Body of pancreas (tissue), 4 donors: ENCODE results near the gene GAMT. TPM values are rescaled to one million over a fixed set of nuclear protein-coding genes. Genes with fewer than 3 reads are reported as not detected.

Experiments used
- ATAC-seq: fragments of 150-250 bp; one replicate; pipeline ENCODE4 v1.9.1; 2016
- DNase-seq, 4 donors: peaks; one replicate each; pipeline ENCODE4 v3.0.0-alpha.2; 2019
- H3K27ac ChIP-seq, 4 donors: fragments of 200-600 bp; sonication (generic); 1 replicate in 3 of 4; 2 replicates in 1 of 4; pipeline versions ENCODE4 v1.5.1 to v1.6.1; 2016 to 2019; ENCODE audit warnings: mild to moderate bottlenecking in 1 of 4, mixed read lengths in 1 of 4, moderate library complexity in 1 of 4
- H3K27me3 ChIP-seq, 2 donors: fragments of 200-600 bp; sonication (generic); one replicate each; pipeline ENCODE4 v1.6.0; 2016; ENCODE audit warnings: mild to moderate bottlenecking in 1 of 2
- H3K36me3 ChIP-seq, 2 donors: fragments of 200-600 bp; sonication (generic); replicated peaks in 1 of 2; 2 replicates each; pipeline ENCODE4 v1.5.1; 2016; ENCODE audit warnings: low read depth in 2 of 2; ENCODE audit not compliant: insufficient read depth in 1 of 2
- H3K4me1 ChIP-seq: fragments of 200-600 bp; sonication (generic); one replicate; pipeline ENCODE4 v1.6.0; 2016
- H3K4me3 ChIP-seq, 2 donors: fragments of 200-600 bp; sonication (generic); 1 replicate in 1 of 2; 2 replicates in 1 of 2; pipeline ENCODE4 v1.5.1; 2016 to 2019
- H3K9me3 ChIP-seq, 3 donors: fragments of 200-600 bp; sonication (generic); 1 replicate in 2 of 3; 2 replicates in 1 of 3; pipeline ENCODE4 v1.5.1; 2016
- CTCF ChIP-seq, 7 experiments: fragments of 450-650 bp in 4 of 7; fragments of 200-600 bp in 3 of 7; sonication (generic) in 3 of 7; IDR thresholded peaks; one replicate each; pipeline ENCODE4 v1.5.1; 2016 to 2019; ENCODE audit warnings: antibody characterized with exemption in 7 of 7
- POLR2A ChIP-seq, 3 donors: fragments of 450-650 bp; IDR thresholded peaks; one replicate each; pipeline ENCODE4 v1.6.1; 2016; ENCODE audit warnings: antibody characterized with exemption in 3 of 3, mild to moderate bottlenecking in 2 of 3
- WGBS, 2 donors: methylation state at CpG; one replicate each; pipeline ENCODE4 v1.1.5; 2017; 5-methylcytosine and 5-hydroxymethylcytosine counted together
- intact Hi-C: fragments of 100-400 bp; cut with DNase I; formaldehyde crosslinking; loops from one replicate; pipeline ENCODE4 v1.15.1; 2023
- total RNA-seq, 2 donors: library from RNA; depleted of rRNA; stranded (reverse); fragments of >200 nt; gene quantifications; one replicate each; pipeline ENCODE4 v1.1.0, GENCODE V29; 2016

Gene GAMT
- total RNA-seq, 2 donors from 2014 or later: 70.2 to 129 TPM

GRCh38 chr19:1429750-1430149, 28.4 kb upstream of the GAMT start:
- no peaks in the 10 kb centered on the region for H3K9me3 ChIP-seq
- DNase-seq: no peak
- no peaks in the 10 kb centered on the region for H3K27me3 ChIP-seq
- 58 to 67% methylated on average over 3 to 14 of the region's 14 CpGs for WGBS, 2 donors
- peaks cover 17 to 23% of the 10 kb centered on the region in 2 donors for H3K36me3 ChIP-seq
- H3K4me1 ChIP-seq: no peaks in the 10 kb centered on the region
- no peak overlapping the region for H3K27ac ChIP-seq
- no peak overlapping the region for H3K4me3 ChIP-seq
- peak; percentile 8 for ATAC-seq
- intact Hi-C loops: no loop called here
- TF ChIP-seq CTCF (IDR thresholded peaks at IDR 0.05): no peak
- no peak for TF ChIP-seq POLR2A (IDR thresholded peaks at IDR 0.05)

GRCh38 chr19:1428738-1429391, 27.5 kb upstream of the GAMT start:
- intact Hi-C loops: no loop called here
- no peak for ATAC-seq
- no peaks in the 10 kb centered on the region for H3K9me3 ChIP-seq
- H3K4me3 ChIP-seq: no peak overlapping the region
- WGBS, 2 donors: 77 to 88% methylated on average over 20 to 37 of the region's 41 CpGs
- no peak overlapping the region for H3K27ac ChIP-seq
- DNase-seq: no peak
- H3K4me1 ChIP-seq: no peaks in the 10 kb centered on the region
- TF ChIP-seq CTCF (IDR thresholded peaks at IDR 0.05) (no peak), POLR2A (IDR thresholded peaks at IDR 0.05) (no peak)
- peaks cover 10 to 21% of the 10 kb centered on the region in 2 donors for H3K36me3 ChIP-seq
- H3K27me3 ChIP-seq: no peaks in the 10 kb centered on the region

- WGBS, 2 donors: 87 to 88% methylated on average over 20 of the region's 27 CpGs
- no peaks in the 10 kb centered on the region for H3K9me3 ChIP-seq
- peaks cover 10 to 23% of the 10 kb centered on the region in 2 donors for H3K36me3 ChIP-seq
- no peak overlapping the region for H3K4me3 ChIP-seq
- no peaks in the 10 kb centered on the region for H3K27me3 ChIP-seq
- H3K4me1 ChIP-seq: no peaks in the 10 kb centered on the region
- DNase-seq: no peak
- TF ChIP-seq CTCF (IDR thresholded peaks at IDR 0.05) (no peak), POLR2A (IDR thresholded peaks at IDR 0.05) (no peak)
- H3K27ac ChIP-seq: no peak overlapping the region
- ATAC-seq: no peak
- intact Hi-C loops: no loop called here
Measured at GRCh38 chr19:1427221-1427920, 26.0 kb upstream of the GAMT start.

- 86 to 90% methylated on average over 9 of the region's 9 CpGs for WGBS, 2 donors
- ATAC-seq: no peak
- no peak for TF ChIP-seq POLR2A (IDR thresholded peaks at IDR 0.05)
- TF ChIP-seq CTCF (IDR thresholded peaks at IDR 0.05): no peak
- Histone ChIP-seq H3K27ac (no peak overlapping the region), H3K4me1 (no peaks in the 10 kb centered on the region), H3K4me3 (no peak overlapping the region), H3K9me3 (no peaks in the 10 kb centered on the region), H3K27me3 (no peaks in the 10 kb centered on the region), H3K36me3 (peaks cover 13 to 26% of the 10 kb centered on the region in 2 donors)
- no peak for DNase-seq
- intact Hi-C loops: no loop called here
Measured at GRCh38 chr19:1426736-1427135, 25.4 kb upstream of the GAMT start.
